MM.1S (cell line): Measurements from ENCODE around the gene CASP4.

Source experiments
- DNase-seq: peaks from one replicate; pipeline ENCODE4 v3.0.0-alpha.2; 2015
- H2AFZ ChIP-seq: fragments of 300-600 bp; sonication (generic); 2 replicates; pipeline ENCODE4 v1.6.0; 2016; ENCODE audit warnings: antibody characterized with exemption, low read length
- H3F3A ChIP-seq: fragments of 300-600 bp; sonication (generic); 2 replicates; pipeline ENCODE4 v1.6.1; 2016; ENCODE audit warnings: mild to moderate bottlenecking, antibody characterized with exemption, low read length, moderate library complexity, mixed read lengths; ENCODE audit not compliant: insufficient read depth
- H3K27ac ChIP-seq: fragments of 300-600 bp; sonication (generic); 2 replicates; pipeline ENCODE4 v1.5.1; 2016; ENCODE audit warnings: mild to moderate bottlenecking, low read length
- H3K27me3 ChIP-seq: fragments of 300-600 bp; sonication (generic); replicated peaks from 2 replicates; pipeline ENCODE4 v1.6.0; 2016; ENCODE audit warnings: low read length; ENCODE audit not compliant: insufficient read depth
- H3K36me3 ChIP-seq: fragments of 300-600 bp; sonication (generic); replicated peaks from 2 replicates; pipeline ENCODE4 v1.6.1; 2016; ENCODE audit warnings: mild to moderate bottlenecking, low read length, mixed read lengths; ENCODE audit not compliant: insufficient read depth
- H3K4me1 ChIP-seq: fragments of 300-600 bp; sonication (generic); 2 replicates; pipeline ENCODE4 v1.6.1; 2016; ENCODE audit warnings: low read length, mixed read lengths
- H3K4me2 ChIP-seq: fragments of 300-600 bp; sonication (generic); 2 replicates; pipeline ENCODE4 v1.6.0; 2016; ENCODE audit warnings: low read depth, low read length
- H3K4me3 ChIP-seq: fragments of 300-600 bp; sonication (generic); 2 replicates; pipeline ENCODE4 v1.5.1; 2016; ENCODE audit warnings: low read length, mixed read lengths
- H3K79me2 ChIP-seq: fragments of 300-600 bp; sonication (generic); 2 replicates; pipeline ENCODE4 v1.6.1; 2016; ENCODE audit warnings: mixed run types, low read length, mixed read lengths
- H3K9ac ChIP-seq: fragments of 300-600 bp; sonication (generic); 2 replicates; pipeline ENCODE4 v1.6.1; 2016; ENCODE audit warnings: low read length, mixed read lengths
- H3K9me2 ChIP-seq: fragments of 300-600 bp; sonication (generic); replicated peaks from 2 replicates; pipeline ENCODE4 v1.6.1; 2016; ENCODE audit warnings: mild to moderate bottlenecking, low read length, mixed read lengths; ENCODE audit not compliant: insufficient read depth
- H3K9me3 ChIP-seq: fragments of 300-600 bp; sonication (generic); replicated peaks from 2 replicates; pipeline ENCODE4 v1.6.1; 2016; ENCODE audit warnings: mild to moderate bottlenecking, low read length, mixed read lengths; ENCODE audit not compliant: insufficient read depth
- H4K20me1 ChIP-seq: fragments of 300-600 bp; sonication (generic); 2 replicates; pipeline ENCODE4 v1.6.1; 2016; ENCODE audit warnings: mild to moderate bottlenecking, low read length, moderate library complexity, mixed read lengths; ENCODE audit not compliant: insufficient read depth
- EZH2 ChIP-seq: fragments of 300-600 bp; sonication (generic); optimal IDR thresholded peaks from 2 replicates; pipeline ENCODE3; 2017; ENCODE audit warnings: low read depth, mild to moderate bottlenecking, antibody characterized with exemption, low read length, mixed read lengths
- EZH2phosphoT487 ChIP-seq: fragments of 300-600 bp; sonication (generic); IDR thresholded peaks from 2 replicates; pipeline ENCODE4 v1.6.1; 2018; ENCODE audit warnings: antibody characterized with exemption, low read length
- TF ChIP-seq, protein P1 (sequence below): fragments of 300-600 bp; sonication (generic); IDR thresholded peaks from 2 replicates; pipeline ENCODE4 v1.5.1; 2016; ENCODE audit warnings: antibody characterized with exemption, low read length, mixed read lengths

Gene CASP4

GRCh38 chr11:104918113-104918824, 50.1 kb downstream of the CASP4 start:
- peak overlapping the region; percentile 84 for H3K4me2 ChIP-seq
- H3K4me1 ChIP-seq, result peaks cover 23% of the 10 kb centered on the region
- peak overlapping the region; percentile 20; the same call in 1 of the 2 replicates for H3K9ac ChIP-seq
- H2AFZ ChIP-seq, result peak overlapping the region; percentile 68
- peak overlapping the region; percentile 52 for H3K4me3 ChIP-seq
- peak; percentile 51 for DNase-seq
- no peak for TF ChIP-seq EZH2phosphoT487
- TF ChIP-seq, protein P1, sequence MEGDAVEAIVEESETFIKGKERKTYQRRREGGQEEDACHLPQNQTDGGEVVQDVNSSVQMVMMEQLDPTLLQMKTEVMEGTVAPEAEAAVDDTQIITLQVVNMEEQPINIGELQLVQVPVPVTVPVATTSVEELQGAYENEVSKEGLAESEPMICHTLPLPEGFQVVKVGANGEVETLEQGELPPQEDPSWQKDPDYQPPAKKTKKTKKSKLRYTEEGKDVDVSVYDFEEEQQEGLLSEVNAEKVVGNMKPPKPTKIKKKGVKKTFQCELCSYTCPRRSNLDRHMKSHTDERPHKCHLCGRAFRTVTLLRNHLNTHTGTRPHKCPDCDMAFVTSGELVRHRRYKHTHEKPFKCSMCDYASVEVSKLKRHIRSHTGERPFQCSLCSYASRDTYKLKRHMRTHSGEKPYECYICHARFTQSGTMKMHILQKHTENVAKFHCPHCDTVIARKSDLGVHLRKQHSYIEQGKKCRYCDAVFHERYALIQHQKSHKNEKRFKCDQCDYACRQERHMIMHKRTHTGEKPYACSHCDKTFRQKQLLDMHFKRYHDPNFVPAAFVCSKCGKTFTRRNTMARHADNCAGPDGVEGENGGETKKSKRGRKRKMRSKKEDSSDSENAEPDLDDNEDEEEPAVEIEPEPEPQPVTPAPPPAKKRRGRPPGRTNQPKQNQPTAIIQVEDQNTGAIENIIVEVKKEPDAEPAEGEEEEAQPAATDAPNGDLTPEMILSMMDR, result no peak
- TF ChIP-seq EZH2, result no peak
- H3K27me3 ChIP-seq, result no peaks in the 10 kb centered on the region
- H3K79me2 ChIP-seq, result no peaks in the 10 kb centered on the region
- H3K36me3 ChIP-seq, result no peaks in the 10 kb centered on the region
- H3K27ac ChIP-seq, result peak overlapping the region; percentile 33
- H3F3A ChIP-seq, result no peaks in the 10 kb centered on the region; the same call in 1 of the 2 replicates
- no peaks in the 10 kb centered on the region for H4K20me1 ChIP-seq
- no peaks in the 10 kb centered on the region for H3K9me3 ChIP-seq
- H3K9me2 ChIP-seq, result no peaks in the 10 kb centered on the region

DNA sequence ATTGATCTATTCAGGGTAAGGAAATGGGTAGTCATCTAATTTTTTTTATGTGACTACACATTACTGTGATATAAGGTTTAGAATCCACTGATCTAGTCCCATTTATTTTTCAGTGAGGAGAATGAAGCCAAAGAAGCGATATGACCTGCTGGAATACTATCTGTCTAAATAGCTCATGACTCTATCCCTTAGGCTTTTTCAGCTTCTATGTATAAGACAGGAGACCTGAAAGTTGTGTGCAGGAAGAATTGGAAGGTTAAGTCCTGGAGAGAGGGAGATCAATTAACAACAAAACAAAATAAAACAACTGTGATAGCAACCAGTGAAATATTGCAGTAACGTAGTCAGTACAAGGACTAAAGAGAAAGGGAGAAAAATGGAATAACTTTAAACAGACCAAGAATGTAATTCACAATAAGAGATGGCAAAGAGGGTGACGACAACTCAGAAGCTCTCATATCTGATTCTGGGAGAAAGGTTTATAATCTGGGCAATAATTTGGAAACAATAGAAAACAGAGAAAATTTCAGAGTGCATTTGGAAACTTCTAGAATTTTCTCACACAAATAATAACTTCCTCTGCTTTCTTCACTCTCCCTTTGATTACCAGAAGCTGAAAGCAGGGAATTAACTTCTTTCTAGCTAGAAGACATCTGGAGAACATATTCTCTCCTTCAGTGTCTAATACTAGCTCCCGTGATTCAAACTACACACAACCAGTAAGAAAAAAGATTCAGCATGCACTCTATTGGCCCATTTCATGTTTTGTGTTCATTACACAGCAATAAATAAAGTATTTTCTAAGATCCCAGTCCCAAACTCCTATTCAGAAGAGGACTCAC, 50.9 kb downstream of the CASP4 start:
- Histone ChIP-seq H3K4me2 (peak overlapping the region; percentile 84), H3K9me3 (no peaks in the 10 kb centered on the region), H3K27ac (peak overlapping the region; percentile 33), H3K4me1 (peaks cover 23% of the 10 kb centered on the region), H3K36me3 (no peaks in the 10 kb centered on the region), H3F3A (no peaks in the 10 kb centered on the region; the same call in 1 of the 2 replicates), H2AFZ (peak overlapping the region; percentile 68), H3K79me2 (no peaks in the 10 kb centered on the region), H3K9me2 (no peaks in the 10 kb centered on the region), H4K20me1 (no peaks in the 10 kb centered on the region), H3K4me3 (peak overlapping the region; percentile 52), H3K27me3 (no peaks in the 10 kb centered on the region), H3K9ac (peak overlapping the region; percentile 20; the same call in 1 of the 2 replicates)
- no peak for DNase-seq
- TF ChIP-seq EZH2phosphoT487, result no peak
- TF ChIP-seq, protein P1, result no peak
- no peak for TF ChIP-seq EZH2

GRCh38 chr11:104916442-104916841, 51.9 kb downstream of the CASP4 start:
- Histone ChIP-seq H3K79me2 (no peaks in the 10 kb centered on the region), H3K27ac (no peak overlapping the region), H3K9ac (no peak overlapping the region), H3K27me3 (no peaks in the 10 kb centered on the region), H4K20me1 (no peaks in the 10 kb centered on the region), H3K9me3 (no peaks in the 10 kb centered on the region), H3K4me3 (no peak overlapping the region), H3F3A (no peaks in the 10 kb centered on the region; the same call in 1 of the 2 replicates), H3K4me2 (no peak overlapping the region), H3K9me2 (no peaks in the 10 kb centered on the region), H3K36me3 (no peaks in the 10 kb centered on the region), H3K4me1 (peaks cover 23% of the 10 kb centered on the region), H2AFZ (no peak overlapping the region)
- no peak for TF ChIP-seq EZH2phosphoT487
- TF ChIP-seq EZH2, result no peak
- TF ChIP-seq, protein P1, result no peak
- no peak for DNase-seq
